Panc1 (cell line): ENCODE measurements around the gene LAMB1.

ENCODE experiments used
- CTCF ChIP-seq: fragments of 450-650 bp; IDR thresholded peaks from 2 replicates; pipeline ENCODE4 v1.5.1; 2017; ENCODE audit warnings: mild to moderate bottlenecking
- POLR2AphosphoS5 ChIP-seq: IDR thresholded peaks from 2 replicates; pipeline ENCODE4 v1.6.1; 2012; ENCODE audit warnings: mild to moderate bottlenecking, low read depth, low read length, moderate library complexity
- TCF7L2 ChIP-seq: IDR thresholded peaks from 2 replicates; pipeline ENCODE4 v1.6.1; 2011; ENCODE audit warnings: mild to moderate bottlenecking, low read depth, low read length, inconsistent platforms
- TF ChIP-seq, protein P1 (sequence below), 2 experiments: IDR thresholded peaks; 2 replicates each; pipeline ENCODE4 v1.6.1; 2011 to 2012; ENCODE audit warnings: low read depth in 2 of 2, control low read depth in 1 of 2, low read length in 1 of 2, mild to moderate bottlenecking in 1 of 2, moderate library complexity in 1 of 2; ENCODE audit not compliant: insufficient read depth in 1 of 2

- TF ChIP-seq CTCF (no peak), POLR2AphosphoS5 (no peak), TCF7L2 (no peak)
- TF ChIP-seq, protein P1, sequence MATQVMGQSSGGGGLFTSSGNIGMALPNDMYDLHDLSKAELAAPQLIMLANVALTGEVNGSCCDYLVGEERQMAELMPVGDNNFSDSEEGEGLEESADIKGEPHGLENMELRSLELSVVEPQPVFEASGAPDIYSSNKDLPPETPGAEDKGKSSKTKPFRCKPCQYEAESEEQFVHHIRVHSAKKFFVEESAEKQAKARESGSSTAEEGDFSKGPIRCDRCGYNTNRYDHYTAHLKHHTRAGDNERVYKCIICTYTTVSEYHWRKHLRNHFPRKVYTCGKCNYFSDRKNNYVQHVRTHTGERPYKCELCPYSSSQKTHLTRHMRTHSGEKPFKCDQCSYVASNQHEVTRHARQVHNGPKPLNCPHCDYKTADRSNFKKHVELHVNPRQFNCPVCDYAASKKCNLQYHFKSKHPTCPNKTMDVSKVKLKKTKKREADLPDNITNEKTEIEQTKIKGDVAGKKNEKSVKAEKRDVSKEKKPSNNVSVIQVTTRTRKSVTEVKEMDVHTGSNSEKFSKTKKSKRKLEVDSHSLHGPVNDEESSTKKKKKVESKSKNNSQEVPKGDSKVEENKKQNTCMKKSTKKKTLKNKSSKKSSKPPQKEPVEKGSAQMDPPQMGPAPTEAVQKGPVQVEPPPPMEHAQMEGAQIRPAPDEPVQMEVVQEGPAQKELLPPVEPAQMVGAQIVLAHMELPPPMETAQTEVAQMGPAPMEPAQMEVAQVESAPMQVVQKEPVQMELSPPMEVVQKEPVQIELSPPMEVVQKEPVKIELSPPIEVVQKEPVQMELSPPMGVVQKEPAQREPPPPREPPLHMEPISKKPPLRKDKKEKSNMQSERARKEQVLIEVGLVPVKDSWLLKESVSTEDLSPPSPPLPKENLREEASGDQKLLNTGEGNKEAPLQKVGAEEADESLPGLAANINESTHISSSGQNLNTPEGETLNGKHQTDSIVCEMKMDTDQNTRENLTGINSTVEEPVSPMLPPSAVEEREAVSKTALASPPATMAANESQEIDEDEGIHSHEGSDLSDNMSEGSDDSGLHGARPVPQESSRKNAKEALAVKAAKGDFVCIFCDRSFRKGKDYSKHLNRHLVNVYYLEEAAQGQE (IDR thresholded peaks at IDR 0.05; ENCODE audit: insufficient read depth in 1 of 2, low read depth in 2 of 2, low read length in 1 of 2) = no peak
These were observed 102.4 kb downstream of the LAMB1 start for GRCh38 chr7:107900496-107901015.
